Keratinocyte (primary cell): ENCODE measurements around the gene S100A1. TPM values are rescaled to one million over a fixed set of nuclear protein-coding genes. Genes with fewer than 3 reads are reported as not detected.

Source experiments
- DNase-seq: peaks from one replicate; pipeline ENCODE4 v3.0.0-alpha.2; 2011; ENCODE audit warnings: low read depth, missing footprints, low spot score
- FAIRE-seq: peaks from 2 replicates; lab custom pipeline; 2011; peaks lifted over from hg19 to GRCh38; lab: Jason Lieb, UNC
- H2AFZ ChIP-seq: 2 replicates; pipeline ENCODE4 v1.6.0; 2012; ENCODE audit warnings: low read length, control low read depth, inconsistent platforms; ENCODE audit not compliant: control insufficient read depth
- H3K27ac ChIP-seq: 2 replicates; pipeline ENCODE4 v1.5.1; 2011; ENCODE audit warnings: low read length; ENCODE audit not compliant: control insufficient read depth, insufficient read depth
- H3K27me3 ChIP-seq: 3 replicates; pipeline ENCODE4 v1.6.0; 2011; ENCODE audit warnings: low read length; ENCODE audit not compliant: control insufficient read depth, insufficient read depth; ENCODE audit errors: extremely low read depth
- H3K36me3 ChIP-seq, 2 experiments: 2 replicates in 1 of 2; 3 replicates in 1 of 2; pipeline ENCODE4 v1.5.1; 2011; ENCODE audit warnings: low read length in 2 of 2, mild to moderate bottlenecking in 1 of 2; ENCODE audit not compliant: control insufficient read depth in 2 of 2, insufficient read depth in 2 of 2; ENCODE audit errors: extremely low read depth in 1 of 2
- H3K4me1 ChIP-seq: 3 replicates; pipeline ENCODE4 v1.5.1; 2011; ENCODE audit warnings: low read length; ENCODE audit not compliant: control insufficient read depth, insufficient read depth; ENCODE audit errors: extremely low read depth
- H3K4me2 ChIP-seq: 3 replicates; pipeline ENCODE4 v1.6.0; 2011; ENCODE audit warnings: low read depth, low read length; ENCODE audit not compliant: control insufficient read depth, insufficient read depth; ENCODE audit errors: extremely low read depth
- H3K4me3 ChIP-seq, 3 experiments: fragments of 200-600 bp in 1 of 3; sonication (generic) in 1 of 3; 2 replicates in 2 of 3; 3 replicates in 1 of 3; pipeline ENCODE4 v1.5.1; 2011 to 2016; ENCODE audit warnings: low read length in 3 of 3, mild to moderate bottlenecking in 3 of 3, control low read depth in 2 of 3, inconsistent platforms in 1 of 3, low read depth in 1 of 3, mixed read lengths in 1 of 3, mixed run types in 1 of 3, moderate library complexity in 1 of 3; ENCODE audit not compliant: control insufficient read depth in 2 of 3, insufficient read depth in 2 of 3; ENCODE audit errors: extremely low read depth in 1 of 3
- H3K79me2 ChIP-seq: 2 replicates; pipeline ENCODE4 v1.6.0; 2012; ENCODE audit warnings: low read length; ENCODE audit not compliant: control insufficient read depth, insufficient read depth
- H3K9ac ChIP-seq: 3 replicates; pipeline ENCODE4 v1.6.0; 2011; ENCODE audit warnings: low read length; ENCODE audit not compliant: control insufficient read depth, insufficient read depth; ENCODE audit errors: extremely low read depth
- H3K9me1 ChIP-seq: 3 replicates; pipeline ENCODE4 v1.6.0; 2011; ENCODE audit warnings: low read length; ENCODE audit not compliant: control insufficient read depth, insufficient read depth; ENCODE audit errors: extremely low read depth
- H3K9me3 ChIP-seq: 2 replicates; pipeline ENCODE4 v1.5.1; 2012; ENCODE audit warnings: low read depth, low read length; ENCODE audit not compliant: control insufficient read depth
- H4K20me1 ChIP-seq: 3 replicates; pipeline ENCODE4 v1.6.0; 2011; ENCODE audit warnings: low read length; ENCODE audit not compliant: control insufficient read depth, insufficient read depth; ENCODE audit errors: extremely low read depth
- EZH2 ChIP-seq: IDR thresholded peaks from one replicate; pipeline ENCODE4 v1.6.1; 2012; ENCODE audit warnings: inconsistent platforms, mild to moderate bottlenecking, low read length, moderate library complexity
- dilution Hi-C: fragments of 300-500 bp; cut with MboI; formaldehyde crosslinking; loops from one replicate; pipeline ENCODE4 v1.7.0; 2020; ENCODE audit warnings: low sequenced_read_pairs; ENCODE audit not compliant: extremely low pct_ligation_motif_present
- polyA plus RNA-seq, 5 experiments: library from polyadenylated mRNA; depleted of rRNA in 3 of 5; stranded (reverse) in 3 of 5; stranded (forward) in 1 of 5; unstranded in 1 of 5; fragments of >200 nt; gene quantifications; 1 replicate in 1 of 5; 2 replicates in 3 of 5; 3 replicates in 1 of 5; pipeline versions ENCODE4 v1.2.1 to v1.2.3, GENCODE V29; 2011 to 2012; ENCODE audit warnings: missing spikeins in 2 of 5, low read depth in 1 of 5, low replicate concordance in 1 of 5
- TF ChIP-seq, protein P1 (sequence below), 3 experiments: IDR thresholded peaks in 1 of 3; conservative IDR thresholded peaks in 1 of 3; optimal IDR thresholded peaks in 1 of 3; 2 replicates in 2 of 3; 3 replicates in 1 of 3; pipeline versions ENCODE3 to v1.5.1; 2011; ENCODE audit warnings: low read length in 3 of 3, mild to moderate bottlenecking in 3 of 3, moderate library complexity in 2 of 3, control low read depth in 1 of 3, inconsistent platforms in 1 of 3; ENCODE audit not compliant: insufficient read depth in 2 of 3; ENCODE audit errors: extremely low read depth in 1 of 3

S100A1 gene
- polyA plus RNA-seq, 1 donor (not counting 4 experiments of a cell fraction or from before 2014, with no cell fraction given), result 0.12 TPM

- Histone ChIP-seq H3K79me2 (peaks cover 13% of the 10 kb centered on the region), H3K27ac (no peak overlapping the region), H2AFZ (no peak overlapping the region), H3K9me1 (no peaks in the 10 kb centered on the region), H4K20me1 (no peaks in the 10 kb centered on the region), H3K9ac (no peak overlapping the region), H3K4me1 (peaks cover 4% of the 10 kb centered on the region), H3K27me3 (no peaks in the 10 kb centered on the region), H3K4me2 (no peak overlapping the region), H3K4me3 (no peak overlapping the region), H3K9me3 (no peaks in the 10 kb centered on the region), H3K36me3 (peaks cover 29 to 33% of the 10 kb centered on the region in 2 experiments)
- no peak for FAIRE-seq
- TF ChIP-seq EZH2, result no peak
- TF ChIP-seq, protein P1, sequence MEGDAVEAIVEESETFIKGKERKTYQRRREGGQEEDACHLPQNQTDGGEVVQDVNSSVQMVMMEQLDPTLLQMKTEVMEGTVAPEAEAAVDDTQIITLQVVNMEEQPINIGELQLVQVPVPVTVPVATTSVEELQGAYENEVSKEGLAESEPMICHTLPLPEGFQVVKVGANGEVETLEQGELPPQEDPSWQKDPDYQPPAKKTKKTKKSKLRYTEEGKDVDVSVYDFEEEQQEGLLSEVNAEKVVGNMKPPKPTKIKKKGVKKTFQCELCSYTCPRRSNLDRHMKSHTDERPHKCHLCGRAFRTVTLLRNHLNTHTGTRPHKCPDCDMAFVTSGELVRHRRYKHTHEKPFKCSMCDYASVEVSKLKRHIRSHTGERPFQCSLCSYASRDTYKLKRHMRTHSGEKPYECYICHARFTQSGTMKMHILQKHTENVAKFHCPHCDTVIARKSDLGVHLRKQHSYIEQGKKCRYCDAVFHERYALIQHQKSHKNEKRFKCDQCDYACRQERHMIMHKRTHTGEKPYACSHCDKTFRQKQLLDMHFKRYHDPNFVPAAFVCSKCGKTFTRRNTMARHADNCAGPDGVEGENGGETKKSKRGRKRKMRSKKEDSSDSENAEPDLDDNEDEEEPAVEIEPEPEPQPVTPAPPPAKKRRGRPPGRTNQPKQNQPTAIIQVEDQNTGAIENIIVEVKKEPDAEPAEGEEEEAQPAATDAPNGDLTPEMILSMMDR (optimal IDR thresholded peaks at IDR 0.05 in 1 of 3, IDR thresholded peaks at IDR 0.05 in 1 of 3, conservative IDR thresholded peaks at IDR 0.05 in 1 of 3; ENCODE audit: extremely low read depth in 1 of 3, insufficient read depth in 2 of 3, low read length in 3 of 3), result no peak
- dilution Hi-C loops, result no loop called here
- no peak for DNase-seq
Measured at GRCh38 chr1:153661111-153661708, 33.0 kb downstream of the S100A1 start.

DNA sequence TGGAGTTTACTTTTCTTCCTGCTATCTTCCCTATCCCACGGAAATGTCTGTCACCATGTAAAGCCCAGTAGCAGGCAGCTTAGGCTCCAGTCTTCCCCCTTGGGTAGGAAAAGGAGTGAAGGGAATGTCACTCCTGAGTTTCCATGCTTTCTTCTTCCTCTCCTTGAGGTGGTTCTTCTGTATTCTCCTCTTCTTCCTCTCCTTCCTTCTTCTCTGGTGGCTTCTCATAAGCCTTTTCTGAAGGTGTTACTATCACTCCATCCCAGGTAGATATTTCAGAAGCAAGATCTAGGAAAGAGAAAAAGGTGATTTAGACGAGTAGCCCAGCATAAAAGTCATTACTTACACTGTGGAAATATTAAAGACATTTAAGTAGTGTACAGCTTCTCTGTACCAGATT is 34.0 kb downstream of the S100A1 start:
- peaks cover 15% of the 10 kb centered on the region for H3K79me2 ChIP-seq
- H3K9me3 ChIP-seq, result no peaks in the 10 kb centered on the region
- no peak overlapping the region for H3K9ac ChIP-seq
- dilution Hi-C loops, result no loop called here
- H3K4me1 ChIP-seq, result peaks cover 4% of the 10 kb centered on the region
- TF ChIP-seq, protein P1 (optimal IDR thresholded peaks at IDR 0.05 in 1 of 3, IDR thresholded peaks at IDR 0.05 in 1 of 3, conservative IDR thresholded peaks at IDR 0.05 in 1 of 3; ENCODE audit: extremely low read depth in 1 of 3, insufficient read depth in 2 of 3, low read length in 3 of 3), result no peak
- no peak for TF ChIP-seq EZH2
- H3K36me3 ChIP-seq, result peaks cover 35 to 41% of the 10 kb centered on the region in 2 experiments
- H3K4me3 ChIP-seq, result no peak overlapping the region
- H3K4me2 ChIP-seq, result no peak overlapping the region
- no peak overlapping the region for H2AFZ ChIP-seq
- DNase-seq (no peak), FAIRE-seq (no peak)
- H3K9me1 ChIP-seq, result no peaks in the 10 kb centered on the region
- H4K20me1 ChIP-seq, result no peaks in the 10 kb centered on the region
- H3K27ac ChIP-seq, result no peak overlapping the region
- H3K27me3 ChIP-seq, result no peaks in the 10 kb centered on the region
